Smooth muscle cell (in vitro differentiated cells): ENCODE results near the gene CTDSP1. TPM values are rescaled to one million over a fixed set of nuclear protein-coding genes. Genes with fewer than 3 reads are reported as not detected.

Experiments
- DNase-seq: peaks from one replicate; lab custom pipeline; 2025; ENCODE audit not compliant: unreplicated experiment; lab: John Stamatoyannopoulos, UW
- H2AFZ ChIP-seq: fragments of 200-600 bp; sonication (generic); 2 replicates; pipeline ENCODE4 v1.6.0; 2016; ENCODE audit warnings: antibody characterized with exemption, low read depth, mild to moderate bottlenecking
- H3F3A ChIP-seq: fragments of 200-600 bp; sonication (generic); 2 replicates; pipeline ENCODE4 v1.6.0; 2017; ENCODE audit warnings: antibody characterized with exemption, low read depth
- H3K27ac ChIP-seq: fragments of 200-600 bp; sonication (generic); 2 replicates; pipeline ENCODE4 v1.5.1; 2016; ENCODE audit warnings: low read depth, mild to moderate bottlenecking
- H3K27me3 ChIP-seq: fragments of 200-600 bp; sonication (generic); 2 replicates; pipeline ENCODE4 v1.6.1; 2016; ENCODE audit warnings: low read depth, mild to moderate bottlenecking
- H3K36me3 ChIP-seq: fragments of 200-600 bp; sonication (generic); 2 replicates; pipeline ENCODE4 v1.5.1; 2016; ENCODE audit warnings: low read depth
- H3K4me1 ChIP-seq: fragments of 200-600 bp; sonication (generic); 2 replicates; pipeline ENCODE4 v1.5.1; 2016; ENCODE audit warnings: low read depth
- H3K4me2 ChIP-seq: fragments of 200-600 bp; sonication (generic); 2 replicates; pipeline ENCODE4 v1.6.0; 2016; ENCODE audit warnings: mild to moderate bottlenecking
- H3K4me3 ChIP-seq: fragments of 200-600 bp; sonication (generic); 2 replicates; pipeline ENCODE4 v1.5.1; 2016; ENCODE audit warnings: mild to moderate bottlenecking
- H3K79me2 ChIP-seq: fragments of 200-600 bp; sonication (generic); 2 replicates; pipeline ENCODE4 v1.6.0; 2016; ENCODE audit warnings: low read depth, mild to moderate bottlenecking
- H3K9ac ChIP-seq: fragments of 200-600 bp; sonication (generic); 2 replicates; pipeline ENCODE4 v1.6.0; 2016; ENCODE audit warnings: low read depth
- H3K9me3 ChIP-seq: fragments of 200-600 bp; sonication (generic); replicated peaks from 2 replicates; pipeline ENCODE4 v1.5.1; 2016; ENCODE audit warnings: low read depth
- H4K20me1 ChIP-seq: fragments of 200-600 bp; sonication (generic); 2 replicates; pipeline ENCODE4 v1.6.0; 2016; ENCODE audit warnings: low read depth
- CTCF ChIP-seq: fragments of 200-600 bp; sonication (generic); IDR thresholded peaks from 2 replicates; pipeline ENCODE4 v1.5.1; 2017; ENCODE audit warnings: borderline replicate concordance, mild to moderate bottlenecking, antibody characterized with exemption; ENCODE audit not compliant: insufficient read depth, poor library complexity, severe bottlenecking
- WGBS: methylation state at CpG from one replicate; pipeline ENCODE4 v1.1.7; 2016; ENCODE audit warnings: low lambda C conversion rate; 5-methylcytosine and 5-hydroxymethylcytosine counted together
- polyA plus RNA-seq: library from polyadenylated mRNA; unstranded; fragments of >200 nt; fragmentation: Nextera tagmentation; extraction: Ambion mirVana; gene quantifications from 2 replicates; pipeline ENCODE4 v1.2.1, GENCODE V29; 2016
- total RNA-seq: library from RNA; depleted of rRNA; stranded (reverse); fragments of >200 nt; gene quantifications from 2 replicates; pipeline ENCODE4 v1.2.3, GENCODE V29; 2014

CTDSP1 gene
- total and polyA plus RNA-seq, 2 experiments from 2014 or later, result 18.7 to 62.5 TPM

GRCh38 chr2:218357236-218358177 lies 42.2 kb upstream of the CTDSP1 start:
- DNase-seq, result no peak
- no peak overlapping the region for H3K27ac ChIP-seq
- no peak overlapping the region for H2AFZ ChIP-seq
- no peaks in the 10 kb centered on the region for H3K79me2 ChIP-seq
- H3K4me1 ChIP-seq, result peaks cover 11% of the 10 kb centered on the region
- WGBS, result 68% methylated on average over 17 of the region's 17 CpGs
- no peak overlapping the region for H3K4me2 ChIP-seq
- no peaks in the 10 kb centered on the region for H3K36me3 ChIP-seq
- H3K9ac ChIP-seq, result no peak overlapping the region
- TF ChIP-seq CTCF, result no peak
- H3K27me3 ChIP-seq, result no peaks in the 10 kb centered on the region
- no peaks in the 10 kb centered on the region for H3F3A ChIP-seq
- H3K4me3 ChIP-seq, result no peak overlapping the region
- H4K20me1 ChIP-seq, result no peaks in the 10 kb centered on the region
- no peaks in the 10 kb centered on the region for H3K9me3 ChIP-seq

GRCh38 chr2:218360453-218360852 lies 39.2 kb upstream of the CTDSP1 start:
- H3K9ac ChIP-seq, result no peak overlapping the region
- H3K4me2 ChIP-seq, result no peak overlapping the region
- no peaks in the 10 kb centered on the region for H3K79me2 ChIP-seq
- no peaks in the 10 kb centered on the region for H3F3A ChIP-seq
- WGBS, result 97% methylated on average over 4 of the region's 4 CpGs
- no peak overlapping the region for H2AFZ ChIP-seq
- H3K36me3 ChIP-seq, result no peaks in the 10 kb centered on the region
- no peak overlapping the region for H3K4me3 ChIP-seq
- H3K9me3 ChIP-seq, result no peaks in the 10 kb centered on the region
- TF ChIP-seq CTCF, result no peak
- no peak overlapping the region for H3K27ac ChIP-seq
- H4K20me1 ChIP-seq, result no peaks in the 10 kb centered on the region
- H3K27me3 ChIP-seq, result no peaks in the 10 kb centered on the region
- peaks cover 11% of the 10 kb centered on the region for H3K4me1 ChIP-seq
- no peak for DNase-seq

GRCh38 chr2:218362606-218363005 lies 37.1 kb upstream of the CTDSP1 start:
- 95% methylated on average over 8 of the region's 8 CpGs for WGBS
- Histone ChIP-seq H4K20me1 (no peaks in the 10 kb centered on the region), H3K4me3 (no peak overlapping the region), H3K4me2 (no peak overlapping the region), H3K36me3 (no peaks in the 10 kb centered on the region), H3K4me1 (peaks cover 1% of the 10 kb centered on the region), H3F3A (peaks cover 16% of the 10 kb centered on the region), H3K9ac (no peak overlapping the region), H3K27ac (no peak overlapping the region), H3K27me3 (no peaks in the 10 kb centered on the region), H2AFZ (no peak overlapping the region), H3K9me3 (no peaks in the 10 kb centered on the region), H3K79me2 (no peaks in the 10 kb centered on the region)
- no peak for DNase-seq
- no peak for TF ChIP-seq CTCF

- Histone ChIP-seq H3K27ac (no peak overlapping the region), H3K9ac (no peak overlapping the region), H3K27me3 (no peaks in the 10 kb centered on the region), H3K4me2 (no peak overlapping the region), H3K36me3 (no peaks in the 10 kb centered on the region), H4K20me1 (no peaks in the 10 kb centered on the region), H2AFZ (no peak overlapping the region), H3K79me2 (no peaks in the 10 kb centered on the region), H3F3A (peaks cover 22% of the 10 kb centered on the region), H3K4me3 (no peak overlapping the region), H3K9me3 (no peaks in the 10 kb centered on the region), H3K4me1 (peaks cover 2% of the 10 kb centered on the region)
- no peak for DNase-seq
- TF ChIP-seq CTCF, result no peak
- WGBS, result 93% methylated on average over 3 of the region's 3 CpGs
Observed at GRCh38 chr2:218363736-218364135, 35.9 kb upstream of the CTDSP1 start.
